PC-3 (cell line): Measurements from ENCODE around the gene COA5. TPM values are rescaled to one million over a fixed set of nuclear protein-coding genes. Genes with fewer than 3 reads are reported as not detected.

Experiments used
- ATAC-seq: fragments of 200-7000 bp; cut with Tn5 transposase; 2 replicates; pipeline ENCODE4 v1.9.1; 2020; ENCODE audit warnings: mild to moderate bottlenecking, moderate library complexity
- BruUV-seq: library from RNA; stranded (reverse); fragments of 400-500 nt; replicated peaks from 2 replicates; lab custom pipeline; 2021; lab: Mats Ljungman, UMichigan
- CTCF ChIA-PET: fragments of 300-600 bp; sonication (Branson Sonifier 250); formaldehyde crosslinking; loops from one replicate; lab custom pipeline; 2022; ENCODE audit warnings: antibody characterized with exemption; lab: Charles Lee
- POLR2A ChIA-PET: fragments of 300-600 bp; sonication (Branson Sonifier 250); formaldehyde crosslinking; loops from one replicate; lab custom pipeline; 2022; ENCODE audit warnings: antibody characterized with exemption; ENCODE audit not compliant: unreplicated experiment; lab: Charles Lee
- DNase-seq: peaks from one replicate; pipeline ENCODE4 v3.0.0-alpha.2; 2015
- H2AFZ ChIP-seq: fragments of 300-600 bp; sonication (generic); 2 replicates; pipeline ENCODE4 v1.6.0; 2016; ENCODE audit warnings: antibody characterized with exemption, low read length
- H3F3A ChIP-seq: fragments of 300-600 bp; sonication (generic); one replicate; pipeline ENCODE4 v1.6.0; 2017; ENCODE audit warnings: antibody characterized with exemption, low read length, control low read depth, mild to moderate bottlenecking; ENCODE audit not compliant: unreplicated experiment
- H3K27ac ChIP-seq: fragments of 300-600 bp; sonication (generic); 2 replicates; pipeline ENCODE4 v1.5.1; 2016; ENCODE audit warnings: mild to moderate bottlenecking, low read length
- H3K27me3 ChIP-seq: fragments of 300-600 bp; sonication (generic); 2 replicates; pipeline ENCODE4 v1.6.1; 2016; ENCODE audit warnings: low read length, mixed read lengths
- H3K36me3 ChIP-seq: fragments of 300-600 bp; sonication (generic); 2 replicates; pipeline ENCODE4 v1.6.1; 2016; ENCODE audit warnings: low read depth, mixed run types, low read length, mixed read lengths
- H3K4me1 ChIP-seq: fragments of 300-600 bp; sonication (generic); 2 replicates; pipeline ENCODE4 v1.5.1; 2016; ENCODE audit warnings: low read length; ENCODE audit not compliant: insufficient read depth
- H3K4me2 ChIP-seq: fragments of 300-600 bp; sonication (generic); 2 replicates; pipeline ENCODE4 v1.6.0; 2016; ENCODE audit warnings: low read length
- H3K4me3 ChIP-seq: fragments of 300-600 bp; sonication (generic); 2 replicates; pipeline ENCODE4 v1.5.1; 2016; ENCODE audit warnings: mild to moderate bottlenecking, low read length, mixed read lengths
- H3K79me2 ChIP-seq: fragments of 300-600 bp; sonication (generic); 2 replicates; pipeline ENCODE4 v1.6.1; 2017; ENCODE audit warnings: low read length, mixed read lengths
- H3K9ac ChIP-seq: fragments of 300-600 bp; sonication (generic); 2 replicates; pipeline ENCODE4 v1.6.0; 2016; ENCODE audit warnings: mild to moderate bottlenecking, low read length
- H3K9me2 ChIP-seq: fragments of 300-600 bp; sonication (generic); replicated peaks from 2 replicates; pipeline ENCODE4 v1.6.1; 2016; ENCODE audit warnings: mixed run types, low read length, mixed read lengths
- H3K9me3 ChIP-seq: fragments of 300-600 bp; sonication (generic); 2 replicates; pipeline ENCODE4 v1.6.1; 2016; ENCODE audit warnings: low read length, mixed read lengths
- H4K20me1 ChIP-seq: fragments of 300-600 bp; sonication (generic); 2 replicates; pipeline ENCODE4 v1.6.1; 2016; ENCODE audit warnings: low read length, mixed read lengths
- EZH2 ChIP-seq: fragments of 300-600 bp; sonication (generic); IDR thresholded peaks from one replicate; pipeline ENCODE4 v1.6.1; 2017; ENCODE audit warnings: antibody characterized with exemption, mild to moderate bottlenecking, low read length; ENCODE audit not compliant: unreplicated experiment
- EZH2phosphoT487 ChIP-seq: fragments of 300-600 bp; sonication (generic); IDR thresholded peaks from 2 replicates; pipeline ENCODE4 v1.6.1; 2018; ENCODE audit warnings: mild to moderate bottlenecking, antibody characterized with exemption, low read length, borderline replicate concordance
- intact Hi-C: fragments of 100-400 bp; cut with micrococcal nuclease; formaldehyde crosslinking; loops from 2 replicates; pipeline ENCODE4 v1.9.0; 2023
- total RNA-seq: library from RNA; depleted of rRNA; stranded (reverse); fragments of >200 nt; gene quantifications from 2 replicates; pipeline ENCODE4 v1.2.3, GENCODE V29; 2014
- TF ChIP-seq, protein P1 (sequence below): fragments of 300-600 bp; sonication (generic); conservative IDR thresholded peaks from 2 replicates; pipeline ENCODE4 v1.5.1; 2017; ENCODE audit warnings: antibody characterized with exemption, low read depth, mild to moderate bottlenecking, low read length

COA5 gene
- total RNA-seq, 1 experiment from 2014 or later = 37.2 TPM

DNA sequence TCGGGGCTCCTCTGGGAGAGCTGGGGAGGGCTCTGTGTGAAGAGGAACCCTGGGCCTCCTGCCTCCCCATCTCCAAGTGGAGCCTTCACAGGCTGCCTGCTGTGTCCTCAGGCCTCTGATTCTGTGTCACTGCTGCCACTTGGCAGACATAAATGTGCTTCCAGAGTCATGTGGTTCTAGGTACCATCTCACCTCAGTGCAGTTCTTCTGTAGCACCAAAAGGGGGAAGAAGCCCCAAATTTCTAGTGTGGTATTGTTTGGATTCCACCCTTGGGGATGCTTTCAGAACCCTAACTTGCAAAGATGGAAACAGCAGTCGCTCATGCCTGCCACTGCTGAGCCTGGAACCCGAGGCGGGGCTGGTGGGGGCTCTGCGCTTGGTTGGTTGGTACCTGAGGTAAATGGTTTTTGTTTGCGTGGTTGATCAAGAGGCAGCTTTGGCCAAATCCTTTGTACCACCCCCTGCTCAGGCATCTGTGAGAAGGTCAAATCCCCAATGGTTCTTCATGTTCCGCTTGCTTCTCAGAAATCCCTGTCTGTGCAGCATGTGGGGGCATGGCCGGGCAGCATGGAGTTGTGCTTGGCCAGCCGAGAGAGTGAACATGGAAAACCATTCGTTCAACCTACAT, 27.5 kb downstream of the COA5 start:
- no peaks in the 10 kb centered on the region for H3K9me2 ChIP-seq
- no peaks in the 10 kb centered on the region for H4K20me1 ChIP-seq
- ChIA-PET CTCF (no interaction called here), POLR2A (no interaction called here)
- ATAC-seq = no peak
- no peak for DNase-seq
- intact Hi-C loops = no loop called here
- H3K4me1 ChIP-seq = no peaks in the 10 kb centered on the region
- H3K36me3 ChIP-seq = no peaks in the 10 kb centered on the region; the same call in 1 of the 2 replicates
- H3F3A ChIP-seq = no peaks in the 10 kb centered on the region
- H3K27me3 ChIP-seq = no peaks in the 10 kb centered on the region
- H2AFZ ChIP-seq = no peak overlapping the region
- no peak overlapping the region for H3K4me3 ChIP-seq
- H3K4me2 ChIP-seq = no peak overlapping the region
- BruUV-seq = no TSS peak
- no peak overlapping the region for H3K27ac ChIP-seq
- no peak for TF ChIP-seq EZH2
- TF ChIP-seq, protein P1, sequence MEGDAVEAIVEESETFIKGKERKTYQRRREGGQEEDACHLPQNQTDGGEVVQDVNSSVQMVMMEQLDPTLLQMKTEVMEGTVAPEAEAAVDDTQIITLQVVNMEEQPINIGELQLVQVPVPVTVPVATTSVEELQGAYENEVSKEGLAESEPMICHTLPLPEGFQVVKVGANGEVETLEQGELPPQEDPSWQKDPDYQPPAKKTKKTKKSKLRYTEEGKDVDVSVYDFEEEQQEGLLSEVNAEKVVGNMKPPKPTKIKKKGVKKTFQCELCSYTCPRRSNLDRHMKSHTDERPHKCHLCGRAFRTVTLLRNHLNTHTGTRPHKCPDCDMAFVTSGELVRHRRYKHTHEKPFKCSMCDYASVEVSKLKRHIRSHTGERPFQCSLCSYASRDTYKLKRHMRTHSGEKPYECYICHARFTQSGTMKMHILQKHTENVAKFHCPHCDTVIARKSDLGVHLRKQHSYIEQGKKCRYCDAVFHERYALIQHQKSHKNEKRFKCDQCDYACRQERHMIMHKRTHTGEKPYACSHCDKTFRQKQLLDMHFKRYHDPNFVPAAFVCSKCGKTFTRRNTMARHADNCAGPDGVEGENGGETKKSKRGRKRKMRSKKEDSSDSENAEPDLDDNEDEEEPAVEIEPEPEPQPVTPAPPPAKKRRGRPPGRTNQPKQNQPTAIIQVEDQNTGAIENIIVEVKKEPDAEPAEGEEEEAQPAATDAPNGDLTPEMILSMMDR = 0 out of 2 replicates have a peak, but pooled peaks have one; percentile 20
- no peaks in the 10 kb centered on the region for H3K79me2 ChIP-seq
- H3K9ac ChIP-seq = no peak overlapping the region
- H3K9me3 ChIP-seq = no peaks in the 10 kb centered on the region

DNA sequence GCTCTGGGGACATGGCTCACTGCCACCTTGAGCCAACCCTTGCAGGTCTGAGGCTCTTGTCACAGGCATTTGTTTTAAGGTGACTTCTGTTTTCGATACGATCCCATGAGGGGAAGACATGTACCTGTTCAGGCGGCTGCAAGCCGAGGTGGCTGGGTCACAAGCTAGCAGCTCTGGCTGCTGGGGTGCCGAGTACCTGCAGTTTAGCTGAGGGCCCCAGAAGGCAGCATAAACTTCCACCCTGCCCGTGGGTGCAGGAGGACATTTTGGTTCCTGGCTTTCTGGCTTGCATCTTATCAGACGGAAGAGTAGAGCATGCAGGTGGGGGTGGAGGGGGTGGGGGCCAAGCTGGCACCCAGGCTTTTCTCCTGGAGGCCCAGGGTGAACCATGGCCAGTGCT, 28.4 kb downstream of the COA5 start:
- Histone ChIP-seq H3K4me2 (no peak overlapping the region), H2AFZ (no peak overlapping the region), H4K20me1 (no peaks in the 10 kb centered on the region), H3K4me1 (no peaks in the 10 kb centered on the region), H3K9me2 (no peaks in the 10 kb centered on the region), H3F3A (no peaks in the 10 kb centered on the region), H3K79me2 (no peaks in the 10 kb centered on the region), H3K27ac (no peak overlapping the region), H3K4me3 (no peak overlapping the region), H3K9me3 (no peaks in the 10 kb centered on the region), H3K27me3 (no peaks in the 10 kb centered on the region), H3K9ac (no peak overlapping the region), H3K36me3 (no peaks in the 10 kb centered on the region; the same call in 1 of the 2 replicates)
- no TSS peak for BruUV-seq
- intact Hi-C loops = no loop called here
- POLR2A ChIA-PET = no interaction called here
- TF ChIP-seq EZH2phosphoT487 (no peak), EZH2 (no peak)
- TF ChIP-seq, protein P1 = no peak
- DNase-seq (no peak), ATAC-seq (no peak)
- CTCF ChIA-PET = no interaction called here

DNA sequence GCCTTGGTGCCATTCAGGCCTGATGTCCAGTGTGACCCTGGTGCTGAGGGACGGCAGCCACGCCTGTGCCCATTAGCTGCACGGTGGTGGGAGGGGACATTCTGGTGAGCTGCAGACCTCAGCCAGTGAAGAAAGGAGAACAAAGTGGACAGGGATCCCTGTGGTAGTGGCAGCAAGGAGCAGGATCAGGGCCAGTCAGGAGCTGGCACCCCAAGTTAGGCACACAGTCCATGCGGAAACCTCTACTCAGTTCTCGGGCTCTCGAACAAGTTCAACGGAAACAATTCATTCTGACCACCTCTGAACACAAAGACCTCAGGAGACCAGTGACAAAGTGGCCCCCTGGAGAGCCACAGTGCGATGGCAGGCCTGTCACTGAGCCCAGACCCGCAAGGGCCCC, 30.1 kb downstream of the COA5 start:
- intact Hi-C loops = no loop called here
- Histone ChIP-seq H3K9me2 (no peaks in the 10 kb centered on the region), H3K27ac (no peak overlapping the region), H2AFZ (no peak overlapping the region), H3K4me3 (no peak overlapping the region), H3K79me2 (no peaks in the 10 kb centered on the region), H3K9me3 (no peaks in the 10 kb centered on the region), H3K9ac (no peak overlapping the region), H3K4me2 (no peak overlapping the region), H3K4me1 (no peaks in the 10 kb centered on the region), H3K36me3 (no peaks in the 10 kb centered on the region), H3F3A (no peaks in the 10 kb centered on the region), H4K20me1 (no peaks in the 10 kb centered on the region), H3K27me3 (no peaks in the 10 kb centered on the region)
- no TSS peak for BruUV-seq
- TF ChIP-seq, protein P1 = no peak
- no peak for TF ChIP-seq EZH2
- TF ChIP-seq EZH2phosphoT487 = no peak
- DNase-seq (no peak), ATAC-seq (no peak)
- POLR2A ChIA-PET = no interaction called here
- CTCF ChIA-PET = no interaction called here
